ENCODE results near the gene SLC9A8.
A peak's percentile ranks its signal among the peaks of the same experiment; 100 is the strongest.
"Not testable (repeated sequence)": the region's sequence is repeated elsewhere in the genome, so short reads cannot be mapped to it uniquely, and the experiment has no call there.

The SLC9A8 gene

DNA sequence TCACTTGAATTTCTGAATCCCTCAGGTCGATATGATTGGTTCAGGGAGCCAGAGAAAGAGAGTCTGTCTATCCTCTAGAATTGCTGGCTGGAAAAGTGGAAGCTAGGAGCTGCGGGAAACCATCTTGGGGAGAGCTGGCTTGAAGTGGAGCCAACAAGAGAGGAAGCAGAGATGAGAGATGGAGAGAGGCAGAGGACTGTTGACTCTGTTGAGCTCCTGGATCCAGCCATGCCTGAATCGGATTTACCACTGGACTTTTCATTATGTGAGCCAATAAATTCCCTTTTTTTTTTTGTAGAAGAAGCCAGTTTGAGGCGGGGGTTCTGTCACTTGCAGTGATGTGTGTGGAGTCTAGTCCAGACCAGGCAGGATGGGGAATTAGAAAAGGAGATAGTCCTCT lies 13.9 kb upstream of the SLC9A8 start:
- Mint-ChIP-seq H3K27me3 (ENCODE audit: low read depth, poor library complexity) (peaks cover 3% of the 10 kb centered on the region), H3K36me3 (ENCODE audit: low read depth) (no peaks in the 10 kb centered on the region), H3K4me3 (no peak overlapping the region), H3K27ac (no peak overlapping the region), H3K9me3 (no peaks in the 10 kb centered on the region), H3K4me1 (peaks cover 9% of the 10 kb centered on the region)
- DNase-seq: no peak
- TF ChIP-seq CTCF (IDR thresholded peaks at IDR 0.05): no peak

GRCh38 chr20:49799698-49800097 lies 12.9 kb upstream of the SLC9A8 start:
- DNase-seq: no peak
- Mint-ChIP-seq H3K27me3 (ENCODE audit: low read depth, poor library complexity) (peaks cover 3% of the 10 kb centered on the region), H3K9me3 (no peaks in the 10 kb centered on the region), H3K4me3 (no peak overlapping the region), H3K4me1 (peaks cover 9% of the 10 kb centered on the region), H3K27ac (no peak overlapping the region), H3K36me3 (ENCODE audit: low read depth) (no peaks in the 10 kb centered on the region)
- TF ChIP-seq CTCF (IDR thresholded peaks at IDR 0.05): no peak

GRCh38 chr20:49803418-49803817 lies 9.2 kb upstream of the SLC9A8 start:
- no peak for TF ChIP-seq CTCF (IDR thresholded peaks at IDR 0.05)
- Mint-ChIP-seq H3K27ac (no peak overlapping the region), H3K4me1 (no peaks in the 10 kb centered on the region), H3K27me3 (ENCODE audit: low read depth, poor library complexity) (peaks cover 3% of the 10 kb centered on the region), H3K9me3 (no peaks in the 10 kb centered on the region), H3K4me3 (no peak overlapping the region), H3K36me3 (ENCODE audit: low read depth) (no peaks in the 10 kb centered on the region)
- DNase-seq: no peak

GRCh38 chr20:49804364-49804763 lies 8.3 kb upstream of the SLC9A8 start:
- Mint-ChIP-seq H3K27ac (no peak overlapping the region), H3K4me1 (no peaks in the 10 kb centered on the region), H3K27me3 (ENCODE audit: low read depth, poor library complexity) (no peaks in the 10 kb centered on the region), H3K4me3 (no peak overlapping the region), H3K9me3 (no peaks in the 10 kb centered on the region), H3K36me3 (ENCODE audit: low read depth) (no peaks in the 10 kb centered on the region)
- TF ChIP-seq CTCF (IDR thresholded peaks at IDR 0.05): no peak
- DNase-seq: no peak

DNA sequence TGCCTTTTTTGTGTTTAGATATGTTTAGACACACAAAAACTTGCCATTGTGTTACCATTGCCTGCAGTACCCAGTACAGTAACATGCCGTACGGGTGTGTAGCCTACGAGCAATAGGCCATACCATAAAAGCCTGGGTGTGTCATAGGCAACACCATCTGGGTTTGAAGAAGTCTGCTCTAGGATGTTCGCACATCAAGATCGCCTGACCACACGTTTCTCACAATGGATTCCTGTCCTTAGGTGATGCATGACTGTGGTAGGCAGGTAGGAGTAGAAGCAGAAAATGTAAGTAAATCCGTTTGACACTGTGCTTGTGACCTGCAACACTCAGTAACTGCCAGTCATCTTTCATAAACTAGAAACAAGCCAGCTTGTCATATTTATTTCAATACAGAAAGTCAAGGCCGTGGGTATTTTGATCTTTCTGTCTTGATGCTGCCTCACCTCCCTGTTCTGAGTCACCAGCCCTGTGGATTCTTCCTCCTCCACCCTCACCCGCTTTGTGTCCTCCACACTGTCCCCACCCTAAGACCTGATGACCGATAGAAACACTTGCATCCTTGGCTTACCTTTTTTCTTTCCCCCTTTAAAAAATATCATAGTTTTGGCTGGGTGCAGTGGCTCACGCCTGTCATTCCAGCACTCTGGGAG lies 7.3 kb upstream of the SLC9A8 start:
- not testable (repeated sequence) for DNase-seq; H3K27me3 Mint-ChIP-seq (ENCODE audit: low read depth, poor library complexity); H3K9me3 Mint-ChIP-seq; H3K4me3 Mint-ChIP-seq; H3K4me1 Mint-ChIP-seq; H3K36me3 Mint-ChIP-seq (ENCODE audit: low read depth)
- H3K27ac Mint-ChIP-seq: peak overlapping the region; percentile 29

GRCh38 chr20:49808753-49809152 lies 3.9 kb upstream of the SLC9A8 start:
- H3K4me3 Mint-ChIP-seq: no peak overlapping the region
- H3K4me1 Mint-ChIP-seq: peaks cover 23% of the 10 kb centered on the region
- no peaks in the 10 kb centered on the region for H3K36me3 Mint-ChIP-seq (ENCODE audit: low read depth)
- no peak for TF ChIP-seq CTCF (IDR thresholded peaks at IDR 0.05)
- no peak overlapping the region for H3K27ac Mint-ChIP-seq
- H3K9me3 Mint-ChIP-seq: no peaks in the 10 kb centered on the region
- peaks cover 5% of the 10 kb centered on the region for H3K27me3 Mint-ChIP-seq (ENCODE audit: low read depth, poor library complexity)
- DNase-seq: no peak

Measured in nephron progenitor cell (in vitro differentiated cells).